NCI-H526 (cell line): Measurements from ENCODE around the gene CCDC77.

Experiments
- DNase-seq, 2 experiments: peaks; one replicate each; lab custom pipeline; 2025; lab: John Stamatoyannopoulos, UW

The CCDC77 gene

DNA sequence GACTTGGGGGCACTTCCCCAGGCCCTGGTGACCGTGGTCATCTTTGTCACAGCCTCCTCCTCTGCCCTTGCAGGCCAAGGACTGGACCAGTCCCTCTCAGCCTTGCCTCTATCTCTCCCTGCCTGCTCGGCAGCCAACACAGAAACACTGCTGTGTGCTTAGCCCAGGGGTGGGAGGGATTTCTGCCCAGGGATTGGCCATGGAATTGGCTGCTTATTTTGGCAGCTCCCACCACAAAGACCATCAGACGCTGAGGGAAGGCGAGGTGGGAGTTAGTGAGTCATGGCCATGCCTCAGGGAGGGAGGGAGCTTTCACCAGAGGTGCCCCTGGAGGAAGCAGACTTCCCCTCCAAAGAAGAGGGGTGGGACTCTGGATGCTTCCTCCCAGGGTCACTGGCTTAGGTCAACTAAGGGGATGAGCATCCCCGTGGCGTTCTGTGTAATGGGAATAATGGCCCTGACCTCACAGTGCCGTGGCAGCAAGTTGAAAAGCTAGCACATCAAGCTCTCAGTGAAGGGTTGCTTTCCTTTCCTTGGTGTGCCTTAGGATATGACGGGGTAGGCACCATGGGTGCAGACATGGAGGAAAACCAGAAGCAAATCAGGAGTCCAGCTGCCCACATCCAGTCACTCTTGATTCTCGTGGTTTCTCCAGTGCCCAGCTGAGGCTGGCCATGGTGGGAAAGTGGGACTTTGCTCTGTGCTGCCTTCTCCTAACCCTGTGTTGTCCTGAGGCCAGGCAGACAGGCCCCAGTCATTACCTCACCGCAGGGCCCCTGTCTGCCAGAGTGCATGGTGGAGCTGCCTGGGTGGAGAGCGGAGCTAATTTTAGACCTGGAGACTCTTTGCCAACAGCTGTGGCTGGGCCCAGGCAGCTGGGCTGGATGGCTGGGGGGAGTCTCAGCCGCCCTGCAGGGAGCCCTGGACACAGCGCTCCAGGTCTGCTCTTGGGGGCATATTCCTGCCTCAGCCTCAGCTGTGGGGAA is 79.7 kb downstream of the CCDC77 start:
- DNase-seq = no peak

DNA sequence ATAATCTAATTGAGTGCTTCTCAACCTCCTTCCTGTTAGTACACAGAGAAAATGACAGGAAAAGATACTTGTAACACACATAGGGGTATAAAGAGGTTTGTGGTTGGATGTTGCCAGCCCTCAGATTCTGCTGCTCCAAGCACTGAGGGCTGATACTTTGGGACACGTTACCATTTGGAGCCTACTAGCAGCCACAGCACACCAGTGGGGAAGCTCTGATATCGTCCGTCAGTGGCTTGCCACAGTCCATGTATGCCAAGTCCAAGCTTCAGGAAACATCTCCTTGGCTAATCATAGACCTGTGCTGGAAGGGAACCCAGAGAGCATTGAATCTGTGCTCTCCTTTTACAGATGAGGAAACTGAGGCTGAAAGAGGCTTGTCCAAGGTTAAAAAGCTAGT is 80.6 kb downstream of the CCDC77 start:
- no peak for DNase-seq

DNA sequence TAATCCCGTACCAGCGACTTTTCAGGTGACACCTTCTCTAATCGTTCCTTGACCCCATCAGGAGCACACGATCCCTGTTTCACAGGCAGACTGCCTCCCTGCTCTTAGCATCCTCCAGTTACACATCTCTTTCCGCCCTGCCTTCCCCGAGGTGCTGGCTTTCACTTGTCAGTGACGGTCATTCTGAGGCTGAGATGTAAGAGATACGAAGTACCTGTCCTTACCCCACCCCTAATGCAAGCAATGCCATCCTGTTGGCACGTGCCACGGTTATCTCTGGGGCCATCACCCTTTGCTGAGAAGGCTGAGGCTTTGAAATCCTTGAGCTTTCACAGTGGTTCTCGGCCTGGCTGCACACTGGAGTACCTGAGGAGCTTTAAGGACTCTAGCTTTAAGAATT is 82.7 kb downstream of the CCDC77 start:
- no peak for DNase-seq

DNA sequence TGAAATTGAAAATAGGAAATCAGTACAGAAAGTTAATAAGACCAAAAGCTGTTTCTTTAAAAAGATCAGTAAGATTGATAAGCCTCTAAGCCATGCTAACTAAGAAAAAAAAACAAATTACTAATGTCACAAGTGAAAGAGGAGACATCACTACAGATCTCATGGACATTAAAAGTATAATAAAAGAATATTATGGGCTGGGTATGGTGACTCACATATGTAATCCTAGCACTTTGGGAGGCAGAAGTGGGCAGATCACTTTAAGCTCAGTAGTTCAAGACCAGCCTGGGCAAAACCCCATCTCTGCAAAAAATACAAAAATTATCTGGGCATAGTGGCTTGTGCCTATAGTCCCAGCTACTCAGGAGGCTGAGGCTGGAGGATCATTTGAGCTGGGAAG is 88.8 kb downstream of the CCDC77 start:
- DNase-seq = no peak
